Right lobe of liver (tissue), 6 donors: Measurements from ENCODE around the gene MYO5C. TPM values are rescaled to one million over a fixed set of nuclear protein-coding genes. Genes with fewer than 3 reads are reported as not detected.

ENCODE experiments used
- ATAC-seq, 4 donors: fragments of 200-7000 bp; cut with Tn5 transposase; one replicate each; pipeline ENCODE4 v1.9.1; 2020; ENCODE audit warnings: mild to moderate bottlenecking in 4 of 4, moderate library complexity in 4 of 4
- DNase-seq, 3 donors: peaks; one replicate each; pipeline ENCODE4 v3.0.0-alpha.2; 2020
- H3K27ac ChIP-seq, 3 donors: fragments of 200-600 bp; one replicate each; pipeline ENCODE4 v1.8.0; 2022
- H3K27me3 ChIP-seq, 2 donors: fragments of 200-600 bp; one replicate each; pipeline ENCODE4 v1.8.0; 2022
- H3K36me3 ChIP-seq, 4 donors: fragments of 200-600 bp; sonication (generic) in 1 of 4; one replicate each; pipeline versions ENCODE4 v1.5.1 to v1.8.0; 2017 to 2022; ENCODE audit warnings: control low read depth in 1 of 4
- H3K4me1 ChIP-seq, 4 donors: fragments of 200-600 bp; sonication (generic) in 1 of 4; one replicate each; pipeline versions ENCODE4 v1.5.1 to v1.8.0; 2017 to 2022; ENCODE audit warnings: control low read depth in 1 of 4
- H3K4me3 ChIP-seq, 3 donors: fragments of 200-600 bp; one replicate each; pipeline ENCODE4 v1.8.0; 2022
- H3K9me3 ChIP-seq, 4 donors: fragments of 200-600 bp; sonication (generic) in 1 of 4; one replicate each; pipeline versions ENCODE4 v1.5.1 to v1.8.0; 2017 to 2022; ENCODE audit warnings: control low read depth in 1 of 4
- CTCF ChIP-seq, 4 donors: fragments of 200-600 bp in 3 of 4; fragments of 450-650 bp in 1 of 4; IDR thresholded peaks; one replicate each; pipeline versions ENCODE4 v1.5.1 to v1.8.0; 2016 to 2022; ENCODE audit warnings: antibody characterized with exemption in 4 of 4, mild to moderate bottlenecking in 2 of 4
- POLR2A ChIP-seq: fragments of 450-650 bp; IDR thresholded peaks from one replicate; pipeline ENCODE4 v1.6.1; 2017; ENCODE audit warnings: antibody characterized with exemption, mild to moderate bottlenecking
- WGBS: methylation state at CpG from one replicate; pipeline ENCODE4 v1.1.6; 2018; ENCODE audit warnings: low coverage, low lambda C conversion rate; ENCODE audit not compliant: insufficient coverage; ENCODE audit errors: missing lambda C conversion rate; 5-methylcytosine and 5-hydroxymethylcytosine counted together
- intact Hi-C, 2 donors: fragments of 100-400 bp; cut with DNase I; formaldehyde crosslinking; loops; one replicate each; pipeline versions ENCODE4 v1.11.2 to v1.14.1; 2022
- total RNA-seq, 6 experiments: library from RNA; depleted of rRNA in 2 of 6; stranded (reverse); fragments of >200 nt in 2 of 6; fragmentation: NEBNext Ultra II Directional in 3 of 6; extraction: Animal tissue kit (Norgen Biotek cat#: 25700) in 3 of 6; gene quantifications; one replicate each; pipeline versions ENCODE4 v1.1.0 to v1.2.4, GENCODE V29; 2016 to 2023
- donor health status: DM: no; HTN: yes; CAD: no.
- donor health status: DM: no; HTN: no; CAD: no.
- donor health status: DM: no; HTN: no; CAD: no.
- donor health status: DM: no; HTN: yes; CAD: no.
- donor health status: DM: no; HTN: yes; CAD: no.

The MYO5C gene
- total RNA-seq, 6 experiments from 2014 or later = 5.8 to 10.2 (median 7.1) TPM

GRCh38 chr15:52317022-52317421 is 21.4 kb upstream of the MYO5C start:
- H3K4me1 ChIP-seq = no peaks in the 10 kb centered on the region
- TF ChIP-seq CTCF (IDR thresholded peaks at IDR 0.05) (no peak), POLR2A (no peak)
- no peak overlapping the region for H3K4me3 ChIP-seq
- no peak for ATAC-seq
- no peak for DNase-seq
- intact Hi-C loops = no loop called here
- WGBS = 94% methylated on average over 2 of the region's 2 CpGs
- peaks cover 0 to 5% (median 0%) of the 10 kb centered on the region in 4 donors for H3K36me3 ChIP-seq
- H3K9me3 ChIP-seq = no peaks in the 10 kb centered on the region
- no peaks in the 10 kb centered on the region for H3K27me3 ChIP-seq
- no peak overlapping the region for H3K27ac ChIP-seq

DNA sequence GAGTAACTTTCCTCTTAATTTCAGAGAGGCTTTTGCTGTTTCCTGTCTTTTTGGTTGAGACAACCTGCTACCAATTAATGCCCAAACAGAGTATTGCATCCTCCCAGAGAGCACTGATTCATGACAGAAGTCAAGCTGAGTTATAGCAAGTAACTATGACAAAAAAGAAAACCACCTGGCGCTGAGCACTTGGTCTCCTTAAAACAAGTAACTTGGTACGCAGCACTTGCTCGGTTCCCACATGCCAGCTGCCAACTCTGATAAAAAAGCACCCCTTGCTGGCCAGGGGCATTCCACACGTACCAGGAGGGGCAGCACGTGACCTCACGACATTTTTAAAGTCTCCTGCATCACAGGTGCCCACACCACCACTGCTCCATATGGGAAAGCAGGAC is 13.5 kb upstream of the MYO5C start:
- no peak for DNase-seq
- H3K27me3 ChIP-seq = no peaks in the 10 kb centered on the region
- intact Hi-C loops = no loop called here
- 58% methylated on average over 3 of the region's 6 CpGs for WGBS
- ATAC-seq = no peak
- H3K4me3 ChIP-seq = no peak overlapping the region
- TF ChIP-seq POLR2A = no peak
- no peak for TF ChIP-seq CTCF (IDR thresholded peaks at IDR 0.05)
- no peaks in the 10 kb centered on the region for H3K9me3 ChIP-seq
- H3K36me3 ChIP-seq = no peaks in the 10 kb centered on the region
- no peaks in the 10 kb centered on the region for H3K4me1 ChIP-seq
- no peak overlapping the region for H3K27ac ChIP-seq

GRCh38 chr15:52308446-52309153 is 13.0 kb upstream of the MYO5C start:
- Histone ChIP-seq H3K27ac (no peak overlapping the region), H3K27me3 (no peaks in the 10 kb centered on the region), H3K36me3 (no peaks in the 10 kb centered on the region), H3K4me3 (no peak overlapping the region), H3K9me3 (no peaks in the 10 kb centered on the region), H3K4me1 (no peaks in the 10 kb centered on the region)
- no peak for DNase-seq
- WGBS = 40% methylated on average over 1 of the region's 8 CpGs
- peak in 2 of 4 donors; percentile 12 to 27 for ATAC-seq
- intact Hi-C loops = no loop called here
- no peak for TF ChIP-seq POLR2A
- TF ChIP-seq CTCF (IDR thresholded peaks at IDR 0.05) = no peak

- Histone ChIP-seq H3K27me3 (no peaks in the 10 kb centered on the region), H3K4me3 (no peak overlapping the region), H3K4me1 (no peaks in the 10 kb centered on the region), H3K9me3 (no peaks in the 10 kb centered on the region), H3K27ac (no peak overlapping the region), H3K36me3 (no peaks in the 10 kb centered on the region)
- intact Hi-C loops = no loop called here
- WGBS = 96% methylated on average over 4 of the region's 4 CpGs
- no peak for DNase-seq
- no peak for TF ChIP-seq POLR2A
- no peak for TF ChIP-seq CTCF (IDR thresholded peaks at IDR 0.05)
- ATAC-seq = no peak
Observed at GRCh38 chr15:52307847-52308246, 12.2 kb upstream of the MYO5C start.

GRCh38 chr15:52306270-52306669 is 10.7 kb upstream of the MYO5C start:
- DNase-seq (no peak), ATAC-seq (no peak)
- no peaks in the 10 kb centered on the region for H3K27me3 ChIP-seq
- H3K27ac ChIP-seq = no peak overlapping the region
- H3K4me1 ChIP-seq = no peaks in the 10 kb centered on the region
- 17% methylated on average over 1 of the region's 1 CpG for WGBS
- H3K9me3 ChIP-seq = no peaks in the 10 kb centered on the region
- TF ChIP-seq POLR2A = no peak
- intact Hi-C loops = no loop called here
- H3K36me3 ChIP-seq = no peaks in the 10 kb centered on the region
- no peak overlapping the region for H3K4me3 ChIP-seq
